Esophagus muscularis mucosa (tissue), 4 donors: ENCODE results near the gene RHBDF2. TPM values are rescaled to one million over a fixed set of nuclear protein-coding genes. Genes with fewer than 3 reads are reported as not detected.
A peak's percentile ranks its signal among the peaks of the same experiment; 100 is the strongest.

Source experiments
- DNase-seq: peaks from one replicate; pipeline ENCODE4 v3.0.0-alpha.2; 2017; ENCODE audit errors: extremely low spot score
- H3K27ac ChIP-seq, 4 donors: fragments of 200-600 bp; sonication (generic); replicated peaks in 1 of 4; 1 replicate in 3 of 4; 2 replicates in 1 of 4; pipeline ENCODE4 v1.5.1; 2016 to 2019; ENCODE audit warnings: mild to moderate bottlenecking in 1 of 4
- H3K27me3 ChIP-seq, 4 donors: fragments of 200-600 bp; sonication (generic); one replicate each; pipeline versions ENCODE4 v1.5.1 to v1.6.0; 2016 to 2019
- H3K36me3 ChIP-seq, 4 donors: fragments of 200-600 bp; sonication (generic); one replicate each; pipeline ENCODE4 v1.5.1; 2016 to 2019
- H3K4me1 ChIP-seq, 4 donors: fragments of 200-600 bp; sonication (generic); one replicate each; pipeline ENCODE4 v1.5.1; 2016 to 2019
- H3K4me3 ChIP-seq, 4 donors: fragments of 200-600 bp; sonication (generic); 1 replicate in 2 of 4; 2 replicates in 2 of 4; pipeline ENCODE4 v1.5.1; 2016 to 2019; ENCODE audit warnings: mild to moderate bottlenecking in 4 of 4, moderate library complexity in 1 of 4
- H3K9me3 ChIP-seq, 4 donors: fragments of 200-600 bp; sonication (generic); 1 replicate in 3 of 4; 2 replicates in 1 of 4; pipeline ENCODE4 v1.5.1; 2016 to 2019
- CTCF ChIP-seq, 3 experiments: fragments of 200-600 bp in 2 of 3; fragments of 450-650 bp in 1 of 3; sonication (generic) in 2 of 3; IDR thresholded peaks; one replicate each; pipeline ENCODE4 v1.5.1; 2017 to 2019; ENCODE audit warnings: antibody characterized with exemption in 3 of 3, mild to moderate bottlenecking in 2 of 3, moderate library complexity in 1 of 3
- EP300 ChIP-seq: sonication (generic); formaldehyde crosslinking; IDR thresholded peaks from one replicate; pipeline ENCODE4 v1.6.1; 2017; ENCODE audit warnings: antibody characterized with exemption
- POLR2A ChIP-seq: fragments of 450-650 bp; IDR thresholded peaks from one replicate; pipeline ENCODE4 v1.6.1; 2017; ENCODE audit warnings: antibody characterized with exemption, moderate library complexity, mild to moderate bottlenecking, low read depth
- POLR2AphosphoS5 ChIP-seq, 2 donors: sonication (generic); formaldehyde crosslinking; IDR thresholded peaks; one replicate each; pipeline ENCODE4 v1.6.1; 2017; ENCODE audit warnings: antibody characterized with exemption in 2 of 2
- WGBS: methylation state at CpG from one replicate; pipeline ENCODE4 v1.1.5; 2018; 5-methylcytosine and 5-hydroxymethylcytosine counted together
- intact Hi-C: fragments of 100-400 bp; cut with DNase I; formaldehyde crosslinking; loops from one replicate; pipeline ENCODE4 v1.15.1; 2023
- total RNA-seq, 4 donors: library from RNA; depleted of rRNA; stranded (reverse); fragments of >200 nt; gene quantifications; one replicate each; pipeline versions ENCODE4 v1.1.0 to v1.2.1, GENCODE V29; 2016

Gene RHBDF2
- total RNA-seq, 4 donors from 2014 or later, result 12.9 to 22.5 (median 15.4) TPM

GRCh38 chr17:76547642-76548202, 46.5 kb upstream of the RHBDF2 start:
- DNase-seq, result no peak
- H3K4me3 ChIP-seq, result no peak overlapping the region
- no peaks in the 10 kb centered on the region for H3K9me3 ChIP-seq
- peaks cover 35 to 48% (median 45%) of the 10 kb centered on the region in 4 donors for H3K4me1 ChIP-seq
- peaks cover 0 to 10% (median 0%) of the 10 kb centered on the region in 4 donors for H3K27me3 ChIP-seq
- peaks cover 0 to 4% (median 0%) of the 10 kb centered on the region in 4 donors for H3K36me3 ChIP-seq
- TF ChIP-seq EP300 (no peak), POLR2A (no peak), CTCF (IDR thresholded peaks at IDR 0.05) (no peak), POLR2AphosphoS5 (IDR thresholded peaks at IDR 0.05) (no peak)
- intact Hi-C loops, result no loop called here
- no peak overlapping the region for H3K27ac ChIP-seq
- 73% methylated on average over 2 of the region's 2 CpGs for WGBS

- H3K4me3 ChIP-seq, result no peak overlapping the region
- no peak overlapping the region for H3K27ac ChIP-seq
- peaks cover 35 to 49% (median 48%) of the 10 kb centered on the region in 4 donors for H3K4me1 ChIP-seq
- no peaks in the 10 kb centered on the region for H3K9me3 ChIP-seq
- peaks cover 0 to 14% (median 0%) of the 10 kb centered on the region in 4 donors for H3K27me3 ChIP-seq
- intact Hi-C loops, result no loop called here
- peaks cover 0 to 4% (median 0%) of the 10 kb centered on the region in 4 donors for H3K36me3 ChIP-seq
- WGBS, result 41% methylated on average over 3 of the region's 3 CpGs
- DNase-seq, result no peak
- TF ChIP-seq POLR2A (no peak), EP300 (no peak), POLR2AphosphoS5 (IDR thresholded peaks at IDR 0.05) (peak in 1 of 2 donors; percentile 13), CTCF (IDR thresholded peaks at IDR 0.05) (peak; percentile 63 to 69 (median 63))
These were observed 46.0 kb upstream of the RHBDF2 start for GRCh38 chr17:76547183-76547641.

- Histone ChIP-seq H3K4me1 (peaks cover 35 to 54% (median 48%) of the 10 kb centered on the region in 4 donors), H3K4me3 (no peak overlapping the region), H3K27ac (no peak overlapping the region), H3K27me3 (peaks cover 0 to 14% (median 0%) of the 10 kb centered on the region in 4 donors), H3K36me3 (peaks cover 0 to 4% (median 0%) of the 10 kb centered on the region in 4 donors), H3K9me3 (no peaks in the 10 kb centered on the region)
- 68% methylated on average over 10 of the region's 11 CpGs for WGBS
- no peak for TF ChIP-seq POLR2AphosphoS5 (IDR thresholded peaks at IDR 0.05)
- no peak for TF ChIP-seq EP300
- no peak for TF ChIP-seq POLR2A
- no peak for TF ChIP-seq CTCF (IDR thresholded peaks at IDR 0.05)
- intact Hi-C loops, result no loop called here
- DNase-seq, result no peak
These were observed 45.4 kb upstream of the RHBDF2 start for GRCh38 chr17:76546556-76547182.

GRCh38 chr17:76545918-76546555, 44.8 kb upstream of the RHBDF2 start:
- no peak for DNase-seq
- WGBS, result 79% methylated on average over 6 of the region's 13 CpGs
- intact Hi-C loops, result no loop called here

More at GRCh38 chr17:76545918-76546555, 44.8 kb upstream of the RHBDF2 start:
- Histone ChIP-seq H3K27ac (no peak overlapping the region), H3K27me3 (peaks cover 0 to 14% (median 0%) of the 10 kb centered on the region in 4 donors), H3K4me3 (no peak overlapping the region), H3K4me1 (peaks cover 41 to 61% (median 51%) of the 10 kb centered on the region in 4 donors), H3K36me3 (peaks cover 0 to 4% (median 0%) of the 10 kb centered on the region in 4 donors), H3K9me3 (no peaks in the 10 kb centered on the region)
- TF ChIP-seq CTCF (IDR thresholded peaks at IDR 0.05) (no peak), POLR2AphosphoS5 (IDR thresholded peaks at IDR 0.05) (no peak), POLR2A (no peak), EP300 (no peak)
